ENCODE data around the gene SLC6A3. TPM values are rescaled to one million over a fixed set of nuclear protein-coding genes. Genes with fewer than 3 reads are reported as not detected.

The SLC6A3 gene
- total and polyA plus RNA-seq, 9 of the 15 experiments (the other 6 are each of a cell fraction or from before 2014, with no cell fraction given) = not detected

DNA sequence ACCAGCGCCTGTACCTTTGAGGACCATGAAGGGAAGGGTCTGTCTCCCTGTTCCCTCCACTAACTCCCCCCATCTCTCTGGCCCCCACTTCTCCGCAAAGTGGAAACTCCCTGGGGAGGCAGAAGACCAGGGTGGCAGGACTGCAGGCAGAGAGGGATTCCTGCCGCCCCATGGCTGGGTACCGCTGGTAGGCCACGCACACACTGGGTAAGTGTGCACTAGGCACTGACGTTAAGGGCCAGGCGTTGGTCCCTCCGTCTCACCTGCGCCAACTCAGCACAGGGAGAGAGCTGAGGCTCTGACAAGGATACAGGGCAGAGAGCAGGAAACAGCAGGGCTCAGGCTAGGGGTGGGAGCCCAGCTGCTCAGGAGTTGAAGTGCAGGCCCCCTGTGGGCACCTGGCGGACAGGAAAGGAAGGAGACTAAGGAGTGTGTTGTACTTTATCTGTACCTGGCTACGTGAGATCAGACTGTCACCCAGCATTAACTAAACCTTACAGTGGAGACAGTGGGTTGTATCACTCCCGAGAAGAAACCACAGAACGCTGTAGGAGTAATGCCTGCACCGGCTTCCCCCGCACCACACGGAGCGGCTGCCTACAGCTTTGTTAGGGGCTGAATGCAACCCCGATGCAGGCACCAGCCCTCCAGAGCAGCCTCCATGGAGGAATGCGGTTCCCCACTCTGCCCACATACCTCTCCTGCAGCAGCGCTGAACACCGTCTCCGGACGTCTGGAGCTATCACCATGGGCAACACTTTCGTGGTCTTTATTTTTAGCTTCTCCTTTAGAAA lies 66.2 kb downstream of the SLC6A3 start:
- no peak for FAIRE-seq
- H3K27me3 ChIP-seq (ENCODE audit: control insufficient read depth in 2 of 2, insufficient read depth in 2 of 2, low read length in 2 of 2) = peaks cover 70 to 92% of the 10 kb centered on the region in 2 experiments
- intact Hi-C loops (cut with micrococcal nuclease) (no loop called here), in situ Hi-C loops (cut with MboI) (no loop called here)
- peaks cover 0 to 13% of the 10 kb centered on the region in 2 experiments; a peak in 2 of 5 replicates for H3K4me1 ChIP-seq (replicated peaks in 1 of 2; ENCODE audit: control insufficient read depth in 2 of 2, insufficient read depth in 2 of 2, low read length in 2 of 2)
- no peak overlapping the region for H3K4me3 ChIP-seq
- no peak overlapping the region for H3K9ac ChIP-seq (ENCODE audit: insufficient read depth in 1 of 2, low read depth in 2 of 2, low read length in 2 of 2)
- POLR2A ChIA-PET = interaction anchor here (0.6 to 1.9 kb wide), 2 partner anchors 9 to 56 kb away, joined by 4 to 5 read pairs; no protein-coding TSS in a partner anchor
- no TSS peak for BruUV-seq (replicated peaks)
- 0 out of 2 replicates have a peak, but pooled peaks cover 3% of the 10 kb centered on the region for H4K20me1 ChIP-seq (replicated peaks; ENCODE audit: control insufficient read depth, insufficient read depth, low read length)
- no peak for TF ChIP-seq ZSCAN29 (IDR thresholded peaks at IDR 0.05)
- TF ChIP-seq HDAC3 (IDR thresholded peaks at IDR 0.05; ENCODE audit: borderline replicate concordance, partially characterized antibody) = no peak
- TF ChIP-seq, protein P1, sequence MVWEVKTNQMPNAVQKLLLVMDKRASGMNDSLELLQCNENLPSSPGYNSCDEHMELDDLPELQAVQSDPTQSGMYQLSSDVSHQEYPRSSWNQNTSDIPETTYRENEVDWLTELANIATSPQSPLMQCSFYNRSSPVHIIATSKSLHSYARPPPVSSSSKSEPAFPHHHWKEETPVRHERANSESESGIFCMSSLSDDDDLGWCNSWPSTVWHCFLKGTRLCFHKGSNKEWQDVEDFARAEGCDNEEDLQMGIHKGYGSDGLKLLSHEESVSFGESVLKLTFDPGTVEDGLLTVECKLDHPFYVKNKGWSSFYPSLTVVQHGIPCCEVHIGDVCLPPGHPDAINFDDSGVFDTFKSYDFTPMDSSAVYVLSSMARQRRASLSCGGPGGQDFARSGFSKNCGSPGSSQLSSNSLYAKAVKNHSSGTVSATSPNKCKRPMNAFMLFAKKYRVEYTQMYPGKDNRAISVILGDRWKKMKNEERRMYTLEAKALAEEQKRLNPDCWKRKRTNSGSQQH (CRISPR knock-in tag; IDR thresholded peaks at IDR 0.05) = no peak
- no peak for TF ChIP-seq IRF2 (CRISPR knock-in tag; IDR thresholded peaks at IDR 0.05)
- TF ChIP-seq, protein P2, sequence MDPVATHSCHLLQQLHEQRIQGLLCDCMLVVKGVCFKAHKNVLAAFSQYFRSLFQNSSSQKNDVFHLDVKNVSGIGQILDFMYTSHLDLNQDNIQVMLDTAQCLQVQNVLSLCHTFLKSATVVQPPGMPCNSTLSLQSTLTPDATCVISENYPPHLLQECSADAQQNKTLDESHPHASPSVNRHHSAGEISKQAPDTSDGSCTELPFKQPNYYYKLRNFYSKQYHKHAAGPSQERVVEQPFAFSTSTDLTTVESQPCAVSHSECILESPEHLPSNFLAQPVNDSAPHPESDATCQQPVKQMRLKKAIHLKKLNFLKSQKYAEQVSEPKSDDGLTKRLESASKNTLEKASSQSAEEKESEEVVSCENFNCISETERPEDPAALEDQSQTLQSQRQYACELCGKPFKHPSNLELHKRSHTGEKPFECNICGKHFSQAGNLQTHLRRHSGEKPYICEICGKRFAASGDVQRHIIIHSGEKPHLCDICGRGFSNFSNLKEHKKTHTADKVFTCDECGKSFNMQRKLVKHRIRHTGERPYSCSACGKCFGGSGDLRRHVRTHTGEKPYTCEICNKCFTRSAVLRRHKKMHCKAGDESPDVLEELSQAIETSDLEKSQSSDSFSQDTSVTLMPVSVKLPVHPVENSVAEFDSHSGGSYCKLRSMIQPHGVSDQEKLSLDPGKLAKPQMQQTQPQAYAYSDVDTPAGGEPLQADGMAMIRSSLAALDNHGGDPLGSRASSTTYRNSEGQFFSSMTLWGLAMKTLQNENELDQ (CRISPR knock-in tag; IDR thresholded peaks at IDR 0.05; ENCODE audit: borderline replicate concordance) = no peak
- TF ChIP-seq, protein P3, sequence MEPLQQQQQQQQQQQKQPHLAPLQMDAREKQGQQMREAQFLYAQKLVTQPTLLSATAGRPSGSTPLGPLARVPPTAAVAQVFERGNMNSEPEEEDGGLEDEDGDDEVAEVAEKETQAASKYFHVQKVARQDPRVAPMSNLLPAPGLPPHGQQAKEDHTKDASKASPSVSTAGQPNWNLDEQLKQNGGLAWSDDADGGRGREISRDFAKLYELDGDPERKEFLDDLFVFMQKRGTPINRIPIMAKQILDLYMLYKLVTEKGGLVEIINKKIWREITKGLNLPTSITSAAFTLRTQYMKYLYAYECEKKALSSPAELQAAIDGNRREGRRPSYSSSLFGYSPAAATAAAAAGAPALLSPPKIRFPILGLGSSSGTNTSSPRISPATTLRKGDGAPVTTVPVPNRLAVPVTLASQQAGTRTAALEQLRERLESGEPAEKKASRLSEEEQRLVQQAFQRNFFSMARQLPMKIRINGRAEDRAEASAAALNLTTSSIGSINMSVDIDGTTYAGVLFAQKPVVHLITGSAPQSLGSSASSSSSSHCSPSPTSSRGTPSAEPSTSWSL (CRISPR knock-in tag; IDR thresholded peaks at IDR 0.05; ENCODE audit: borderline replicate concordance) = no peak
- no peak for TF ChIP-seq BRD9 (IDR thresholded peaks at IDR 0.05; ENCODE audit: low read depth, partially characterized antibody)
- TF ChIP-seq SUPT5H (IDR thresholded peaks at IDR 0.05) = no peak
- TF ChIP-seq TFAP4 (CRISPR knock-in tag; IDR thresholded peaks at IDR 0.05; ENCODE audit: borderline replicate concordance) = no peak
- CTCF ChIA-PET (ENCODE audit: low intra/inter-chr PET ratio) = no interaction called here
- H3K79me2 ChIP-seq (ENCODE audit: control insufficient read depth, insufficient read depth, low read length) = no peaks in the 10 kb centered on the region
- no peak overlapping the region for H3K27ac ChIP-seq (ENCODE audit: extremely low read depth, low read depth, low read length)
- 0 out of 2 replicates have a peak, but pooled peaks cover 6% of the 10 kb centered on the region for H3K9me3 ChIP-seq (replicated peaks; ENCODE audit: control insufficient read depth, insufficient read depth, low read depth, low read length)
- ATAC-seq = no peak
- WGBS (ENCODE audit: insufficient coverage, low coverage, missing lambda C conversion rate) = 30% methylated on average over 24 of the region's 24 CpGs
- no peaks in the 10 kb centered on the region for H3K9me1 ChIP-seq (ENCODE audit: control insufficient read depth, insufficient read depth, low read length)
- no peaks in the 10 kb centered on the region for H3K36me3 ChIP-seq (ENCODE audit: control insufficient read depth, insufficient read depth, low read length)
- no peak for DNase-seq (ENCODE audit: extremely low read depth in 1 of 4, low spot score in 3 of 4)
- no peak overlapping the region for H3K4me2 ChIP-seq (ENCODE audit: insufficient read depth, low read length)
- H2AFZ ChIP-seq (ENCODE audit: low read depth, low read length) = no peak overlapping the region
